ENCODE results near the gene SLC9A9. TPM values are rescaled to one million over a fixed set of nuclear protein-coding genes. Genes with fewer than 3 reads are reported as not detected.

SLC9A9 gene
- total and polyA plus RNA-seq, 2 of the 8 experiments (the other 6 are each of a cell fraction or from before 2014, with no cell fraction given): 0.48 to 1.1 TPM

GRCh38 chr3:143288944-143289343 lies 559.3 kb downstream of the SLC9A9 start:
- ChIA-PET POLR2A (ENCODE audit: partially characterized antibody) (no interaction called here), CTCF (ENCODE audit: partially characterized antibody) (interaction anchor here (1.6 to 5.2 kb wide), 2 partner anchors 12 to 167 kb away, joined by 6 to 20 read pairs; no protein-coding TSS in a partner anchor)
- Histone ChIP-seq H4K8ac (ENCODE audit: extremely low read depth, insufficient read depth, low read length) (no peak overlapping the region), H3K79me2 (ENCODE audit: control insufficient read depth in 1 of 2, insufficient read depth in 2 of 2, low read length in 2 of 2) (no peaks in the 10 kb centered on the region), H3K18ac (ENCODE audit: extremely low read depth, low read length) (no peak overlapping the region), H3K27ac (ENCODE audit: low read depth, low read length) (no peak overlapping the region), H2AFZ (ENCODE audit: low read length) (no peak overlapping the region), H3K4me3 (ENCODE audit: extremely low read depth in 1 of 4, insufficient read depth in 2 of 4, low read depth in 3 of 4, low read length in 4 of 4) (no peak overlapping the region), H2BK20ac (ENCODE audit: low read length) (no peak overlapping the region), H3K9ac (replicated peaks in 1 of 4; ENCODE audit: extremely low read depth in 1 of 4, low read depth in 3 of 4, low read length in 3 of 4) (no peak overlapping the region), H2AK5ac (ENCODE audit: low read depth, low read length) (no peak overlapping the region), H2BK120ac (replicated peaks; ENCODE audit: low read depth, low read length) (no peak overlapping the region), H3K56ac (replicated peaks; ENCODE audit: insufficient read length, low read depth, low read length) (no peak overlapping the region), H4K5ac (ENCODE audit: insufficient read length, low read depth, low read length) (no peak overlapping the region), H3K23me2 (ENCODE audit: low read depth, low read length) (no peaks in the 10 kb centered on the region; the same call in 1 of the 2 replicates), H3K27me3 (replicated peaks in 1 of 4; ENCODE audit: control insufficient read depth in 3 of 4, extremely low read depth in 1 of 4, insufficient read depth in 3 of 4, low read length in 3 of 4) (no peaks in the 10 kb centered on the region), H3K36me3 (ENCODE audit: control insufficient read depth in 2 of 4, insufficient read depth in 4 of 4, low read length in 3 of 4) (no peaks in the 10 kb centered on the region), H3K9me3 (ENCODE audit: insufficient read depth in 2 of 2, low read depth in 1 of 2, low read length in 1 of 2) (no peaks in the 10 kb centered on the region), H3K79me1 (ENCODE audit: low read depth, low read length) (no peaks in the 10 kb centered on the region), H3K4me1 (replicated peaks in 1 of 4; ENCODE audit: control insufficient read depth in 3 of 4, insufficient read depth in 4 of 4, low read length in 3 of 4) (no peaks in the 10 kb centered on the region), H3K4ac (replicated peaks; ENCODE audit: insufficient read length, low read depth, low read length) (no peak overlapping the region), H2BK5ac (ENCODE audit: low read depth, low read length) (no peak overlapping the region), H2BK15ac (ENCODE audit: low read length) (no peak overlapping the region), H2BK12ac (ENCODE audit: low read depth, low read length) (no peak overlapping the region), H3K23ac (ENCODE audit: insufficient read length) (no peak overlapping the region), H4K91ac (replicated peaks; ENCODE audit: insufficient read length, low read length) (no peak overlapping the region), H3K4me2 (ENCODE audit: insufficient read depth in 1 of 2, low read depth in 2 of 2, low read length in 2 of 2) (no peak overlapping the region), H4K20me1 (replicated peaks in 1 of 2; ENCODE audit: control insufficient read depth in 1 of 2, insufficient read depth in 2 of 2, low read length in 2 of 2) (no peaks in the 10 kb centered on the region), H3K14ac (ENCODE audit: insufficient read length) (no peak overlapping the region)
- no peak for FAIRE-seq
- 97% methylated on average over 2 of the region's 2 CpGs; no CpG with 5 or more reads in 1 of the 2 experiments for WGBS, 2 experiments (ENCODE audit: extremely low coverage in 1 of 2, insufficient coverage in 1 of 2, insufficient read length in 1 of 2, insufficient replicate concordance in 2 of 2, low coverage in 1 of 2, low lambda C conversion rate in 2 of 2, missing lambda C conversion rate in 1 of 2)
- no peak for DNase-seq (ENCODE audit: low read depth in 1 of 2, low spot score in 2 of 2)
- TF ChIP-seq ATF3 (IDR thresholded peaks at IDR 0.05; ENCODE audit: insufficient read depth, low read depth, low read length) (no peak), KDM5A (IDR thresholded peaks at IDR 0.05; ENCODE audit: low read length) (no peak)
- TF ChIP-seq, protein P1, sequence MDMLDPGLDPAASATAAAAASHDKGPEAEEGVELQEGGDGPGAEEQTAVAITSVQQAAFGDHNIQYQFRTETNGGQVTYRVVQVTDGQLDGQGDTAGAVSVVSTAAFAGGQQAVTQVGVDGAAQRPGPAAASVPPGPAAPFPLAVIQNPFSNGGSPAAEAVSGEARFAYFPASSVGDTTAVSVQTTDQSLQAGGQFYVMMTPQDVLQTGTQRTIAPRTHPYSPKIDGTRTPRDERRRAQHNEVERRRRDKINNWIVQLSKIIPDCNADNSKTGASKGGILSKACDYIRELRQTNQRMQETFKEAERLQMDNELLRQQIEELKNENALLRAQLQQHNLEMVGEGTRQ (IDR thresholded peaks at IDR 0.05; ENCODE audit: low read length): no peak
